ENCODE results near the gene SBF2.
"Not testable (repeated sequence)": the region's sequence is repeated elsewhere in the genome, so short reads cannot be mapped to it uniquely, and the experiment has no call there.

Gene SBF2

GRCh38 chr11:9990221-9990973 is 303.6 kb downstream of the SBF2 start:
- no peak for DNase-seq

GRCh38 chr11:9987303-9987702 is 306.7 kb downstream of the SBF2 start:
- DNase-seq = not testable (repeated sequence)

DNA sequence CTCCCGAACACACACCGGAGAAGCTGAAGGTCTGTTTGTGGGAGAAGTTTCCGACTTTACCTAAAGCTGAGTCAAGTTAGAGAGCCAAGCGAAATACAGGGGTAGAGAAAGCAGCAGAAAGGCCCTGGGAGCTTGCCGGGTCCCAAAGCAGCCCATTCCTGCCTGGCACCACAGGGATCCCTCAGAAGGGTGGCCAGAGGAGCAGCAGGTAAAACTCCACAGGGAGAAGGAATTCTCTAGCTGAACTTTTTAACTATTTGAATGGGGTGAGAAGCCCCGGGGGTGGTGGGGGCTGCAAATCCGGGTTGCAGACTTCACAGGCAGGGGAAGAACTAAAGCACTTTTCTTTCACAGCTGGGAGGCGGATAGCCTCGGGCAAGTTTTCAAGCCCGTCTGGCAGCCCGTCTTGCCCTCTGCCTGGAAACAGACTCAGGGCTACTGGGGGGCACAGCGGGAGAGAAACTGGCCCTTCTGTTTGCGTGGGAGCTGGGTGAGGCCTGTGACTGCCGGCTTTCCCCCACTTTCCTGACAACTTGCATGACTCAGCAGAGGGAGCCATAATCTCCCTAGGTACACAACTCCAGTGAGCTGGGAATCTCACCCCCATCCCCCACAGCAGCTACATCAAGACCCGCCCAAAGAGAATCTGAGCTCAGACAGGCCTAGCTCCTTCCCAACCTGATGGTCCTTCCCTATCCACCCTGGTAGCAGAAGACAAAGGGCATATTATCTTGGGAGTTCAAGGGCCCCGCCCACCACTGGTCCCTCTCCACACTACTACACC is 311.0 kb downstream of the SBF2 start:
- DNase-seq = no peak

DNA sequence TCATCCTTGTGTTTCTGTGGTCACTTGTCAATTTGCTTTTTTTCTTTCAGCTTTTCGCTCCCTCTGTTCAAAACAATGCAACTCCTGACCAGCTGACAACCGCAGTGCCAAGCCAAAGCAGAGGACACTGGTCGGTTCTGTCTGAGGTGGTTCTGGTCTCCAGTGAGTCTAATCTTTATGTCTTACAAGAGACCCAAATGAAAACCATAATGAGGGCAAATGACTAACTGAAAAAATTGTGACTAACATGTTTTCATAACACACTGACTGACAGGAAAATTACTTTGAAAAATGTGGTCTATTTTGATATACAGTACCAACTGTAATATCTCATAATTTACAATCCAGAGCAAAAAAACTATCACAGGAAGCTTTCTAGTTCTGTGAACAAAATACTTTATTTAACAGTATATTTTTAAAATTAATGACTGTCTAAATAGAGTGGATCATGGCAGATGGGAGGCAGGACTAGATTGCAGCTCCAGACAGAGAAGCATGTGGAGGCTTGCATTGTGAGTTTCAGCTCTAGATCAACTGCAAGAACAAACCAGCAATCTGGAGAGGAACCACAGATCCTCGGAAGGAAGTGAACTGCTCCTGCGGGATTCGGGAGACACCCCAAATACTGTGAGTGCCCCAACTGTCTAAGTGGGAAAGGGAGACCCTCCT is 311.8 kb downstream of the SBF2 start:
- DNase-seq = no peak

GRCh38 chr11:9980931-9981330 is 313.1 kb downstream of the SBF2 start:
- no peak for DNase-seq

DNA sequence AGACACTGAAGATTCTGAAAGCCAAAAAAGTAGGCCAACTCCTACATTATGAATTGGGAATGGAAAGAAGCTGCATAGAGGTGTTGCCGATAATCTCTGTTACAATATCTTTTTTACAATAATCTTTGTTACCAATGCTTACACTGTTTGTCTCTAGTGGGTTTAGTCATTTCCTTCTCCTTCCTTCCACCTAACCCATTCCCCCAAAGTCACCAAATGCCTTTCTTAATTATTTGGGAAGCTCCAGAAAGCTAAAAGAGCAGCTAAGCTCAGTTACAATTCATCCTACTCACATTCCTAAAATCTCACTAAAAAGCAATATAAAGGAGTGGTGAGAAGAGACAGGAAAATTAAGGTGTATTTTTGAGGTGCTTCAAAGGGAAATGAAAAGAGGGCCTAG is 316.5 kb downstream of the SBF2 start:
- DNase-seq = no peak

DNA sequence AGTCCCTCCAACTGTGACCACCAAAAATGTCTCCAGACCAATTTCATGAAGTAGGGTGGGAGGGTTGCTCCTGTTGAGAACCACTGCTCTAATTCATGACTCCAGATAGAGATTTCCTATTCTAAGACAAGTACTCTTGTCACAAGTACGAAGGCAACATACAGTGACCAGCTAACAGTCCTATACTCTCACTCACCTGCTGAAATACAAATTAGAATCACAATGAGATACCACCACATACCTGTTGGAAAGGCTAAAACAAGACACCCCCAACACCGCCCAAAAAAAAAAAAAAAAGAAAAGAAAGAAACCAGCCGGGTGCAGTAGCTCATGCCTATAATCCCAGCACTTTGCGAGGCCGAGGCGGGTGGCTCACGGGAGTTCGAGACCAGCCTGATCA is 319.6 kb downstream of the SBF2 start:
- DNase-seq = no peak

DNA sequence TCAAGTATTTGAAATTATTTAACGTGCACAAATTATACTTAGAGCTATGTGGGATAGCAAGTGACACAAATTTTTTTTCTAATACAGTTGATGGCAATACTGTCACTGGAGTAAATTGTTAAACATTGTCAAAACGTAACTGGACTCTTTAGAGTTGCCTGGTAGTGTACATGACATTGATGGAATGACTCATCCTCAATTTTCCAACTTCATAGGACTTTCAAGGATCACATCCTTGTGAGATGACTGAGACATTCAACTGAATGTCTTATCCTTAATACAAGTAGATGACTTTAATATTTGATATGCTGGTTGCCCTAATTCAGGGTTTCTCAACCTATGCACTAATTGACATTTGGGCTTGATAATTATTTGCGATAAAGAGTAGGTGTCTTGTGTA is 320.1 kb downstream of the SBF2 start:
- no peak for DNase-seq

DNA sequence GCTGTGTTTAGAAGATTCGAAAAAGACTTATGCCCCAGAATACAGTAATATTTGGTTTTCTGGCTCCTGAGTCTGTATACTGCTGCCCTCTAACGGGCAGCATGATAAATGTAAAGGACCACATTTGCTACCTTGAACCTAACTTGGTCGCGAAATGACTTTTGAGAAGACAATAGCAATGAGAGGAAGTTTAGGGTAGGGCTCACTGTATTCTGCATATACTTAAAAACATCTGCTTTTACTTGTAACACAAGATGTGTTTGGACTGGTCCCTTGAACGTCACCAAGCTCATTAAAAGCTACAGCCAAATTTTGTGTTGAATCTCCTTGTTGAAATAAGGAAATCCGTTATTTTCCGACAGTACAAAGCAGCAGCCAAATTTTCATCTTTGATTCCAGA is 321.0 kb downstream of the SBF2 start:
- no peak for DNase-seq

DNA sequence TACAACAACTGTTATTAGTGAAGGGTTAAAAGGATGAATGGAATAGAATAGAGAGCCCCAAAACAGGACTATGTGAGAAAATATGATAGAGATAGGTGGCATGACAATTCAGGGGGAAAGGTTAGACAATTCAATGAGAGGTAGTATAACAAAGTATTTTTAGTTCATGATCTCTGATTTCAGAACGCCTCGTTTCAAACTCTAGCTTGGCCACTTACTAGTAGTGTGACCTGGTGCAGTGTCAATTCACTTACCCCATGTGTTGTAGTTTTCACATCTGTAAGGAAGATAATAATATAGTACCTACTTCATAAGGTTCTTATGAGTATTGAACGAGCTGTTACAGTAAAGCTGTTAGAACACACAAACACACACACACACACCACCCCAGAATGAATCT is 322.1 kb downstream of the SBF2 start:
- DNase-seq = no peak

- no peak for DNase-seq
Measured at GRCh38 chr11:9969068-9969467, 325.0 kb downstream of the SBF2 start.

GRCh38 chr11:9962722-9963121 is 331.3 kb downstream of the SBF2 start:
- no peak for DNase-seq

- no peak for DNase-seq
Measured at GRCh38 chr11:9957072-9957471, 336.9 kb downstream of the SBF2 start.

- DNase-seq = no peak
Measured at GRCh38 chr11:9956483-9956882, 337.5 kb downstream of the SBF2 start.

- DNase-seq = no peak
Measured at GRCh38 chr11:9955391-9955790, 338.6 kb downstream of the SBF2 start.

DNA sequence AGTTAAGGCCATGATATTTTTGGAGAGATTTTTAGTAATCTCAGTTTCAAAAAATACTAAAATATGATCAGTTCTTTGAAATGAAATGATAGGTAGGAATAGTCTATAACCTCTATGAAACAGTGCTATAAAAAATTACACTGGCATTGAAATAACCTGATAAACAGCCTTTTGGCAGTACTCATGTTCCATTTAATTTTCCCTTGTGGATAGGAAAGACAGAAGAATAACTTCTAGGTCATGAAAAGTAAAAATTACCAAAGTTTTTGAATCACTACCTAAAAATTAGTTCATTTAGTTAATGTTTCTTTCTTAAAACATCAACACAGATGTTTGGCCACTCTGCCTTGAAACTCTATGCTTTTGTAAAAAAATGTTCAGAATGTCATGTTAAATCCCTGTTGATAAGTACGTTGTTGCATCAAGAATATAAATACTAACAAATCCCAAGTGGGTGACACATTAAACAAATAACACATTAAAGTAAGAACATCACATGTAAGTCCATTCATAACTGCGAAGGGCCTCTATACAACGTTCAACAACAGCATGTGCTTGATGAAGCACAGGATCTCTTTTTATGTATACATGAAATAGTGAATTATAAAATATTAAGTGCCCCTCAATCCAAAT is 339.9 kb downstream of the SBF2 start:
- DNase-seq = no peak

GRCh38 chr11:9952511-9953196 is 341.4 kb downstream of the SBF2 start:
- DNase-seq = no peak

DNA sequence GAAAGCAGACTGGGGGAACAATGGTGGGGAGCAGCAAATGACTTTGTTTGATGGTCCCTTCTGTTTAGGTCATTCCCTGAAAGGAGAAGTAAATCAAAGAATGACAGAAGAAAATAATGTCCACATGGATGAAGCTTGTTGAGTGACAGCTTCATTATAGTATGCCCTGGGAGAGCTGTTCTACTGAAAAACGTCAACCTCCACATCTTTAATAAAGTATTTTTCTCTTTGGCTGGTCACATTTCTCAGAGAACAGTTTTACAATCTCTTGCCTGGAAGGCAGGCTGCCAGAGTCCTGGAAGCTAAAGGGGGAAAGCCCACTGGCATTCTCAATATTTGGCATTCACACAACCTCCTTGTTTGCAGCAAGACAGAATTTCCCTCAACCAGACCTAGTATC is 342.2 kb downstream of the SBF2 start:
- DNase-seq = no peak

GRCh38 chr11:9950462-9950861 is 343.6 kb downstream of the SBF2 start:
- DNase-seq = no peak

DNA sequence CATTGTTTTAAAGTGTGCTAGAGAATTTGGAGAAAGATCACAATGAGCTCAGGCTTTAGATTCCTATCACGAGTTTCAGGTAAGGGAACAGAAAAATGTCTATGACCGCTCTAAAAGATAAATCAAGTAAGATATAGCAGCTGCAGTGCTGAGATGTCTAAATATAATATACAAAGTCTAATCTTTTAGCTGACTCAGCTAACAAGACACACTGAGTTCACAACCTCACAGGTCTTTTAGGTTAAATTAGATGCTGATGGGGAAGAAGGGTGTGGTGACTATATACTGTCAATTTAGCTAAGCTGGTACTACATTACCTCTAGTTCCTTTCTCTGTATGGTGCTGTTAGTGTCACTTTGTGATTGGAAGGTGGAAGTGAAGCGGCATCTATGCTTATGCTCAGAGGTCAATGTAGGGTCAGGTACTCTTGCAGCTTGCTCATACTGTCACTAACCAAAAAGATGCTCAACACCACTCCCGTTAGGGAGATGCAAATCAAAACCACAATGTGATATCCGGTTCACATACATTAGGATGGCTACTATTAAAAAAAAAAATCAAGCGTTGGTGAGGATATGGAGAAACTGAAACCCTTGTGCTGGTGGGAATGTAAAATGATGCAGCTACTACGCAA is 346.7 kb downstream of the SBF2 start:
- DNase-seq = no peak

- not testable (repeated sequence) for DNase-seq
Measured at GRCh38 chr11:9945680-9946079, 348.3 kb downstream of the SBF2 start.

DNA sequence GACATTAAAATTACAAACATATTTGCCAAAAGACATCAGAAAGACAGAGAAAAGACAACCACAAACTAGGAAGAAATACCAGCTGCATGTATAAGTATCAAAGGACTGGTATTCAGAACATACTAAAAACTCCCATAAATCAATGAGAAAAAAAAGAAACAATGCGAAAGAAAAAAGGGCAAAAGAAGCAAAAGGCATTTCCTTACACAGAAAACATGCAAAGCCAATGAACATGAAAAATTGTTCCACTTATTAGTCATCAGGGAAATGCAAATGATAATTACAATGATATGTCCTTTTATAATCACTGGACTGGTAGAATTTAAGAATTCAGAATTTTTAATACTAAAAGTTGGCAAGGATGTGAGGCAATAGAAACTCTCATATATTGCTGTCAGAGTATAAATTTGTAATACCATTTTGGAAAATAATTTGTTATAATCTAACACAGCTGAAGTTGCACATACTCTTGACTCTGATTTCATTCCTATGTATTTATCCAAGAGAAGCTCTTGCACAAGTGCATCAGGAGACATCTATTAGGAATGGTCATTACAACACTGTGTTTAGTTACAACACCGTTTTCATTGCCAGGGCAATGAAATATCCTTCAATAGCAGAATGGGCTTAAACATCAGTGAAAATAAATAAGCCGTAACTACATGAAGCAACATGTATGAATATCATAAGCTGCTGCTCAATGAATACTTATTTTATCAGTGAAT is 350.5 kb downstream of the SBF2 start:
- DNase-seq = no peak
